Osteoblast (primary cell): ENCODE results near the gene RSPO4. TPM values are rescaled to one million over a fixed set of nuclear protein-coding genes. Genes with fewer than 3 reads are reported as not detected.

Source experiments
- DNase-seq: peaks from one replicate; pipeline ENCODE4 v3.0.0; 2011; ENCODE audit warnings: low spot score, mixed read lengths; ENCODE audit not compliant: insufficient read length; ENCODE audit errors: missing footprints
- H2AFZ ChIP-seq: 2 replicates; pipeline ENCODE4 v1.6.0; 2011; ENCODE audit warnings: mild to moderate bottlenecking, low read length
- H3K27ac ChIP-seq: 2 replicates; pipeline ENCODE4 v1.5.1; 2011; ENCODE audit warnings: mild to moderate bottlenecking, low read depth, low read length, moderate library complexity
- H3K27me3 ChIP-seq: 2 replicates; pipeline ENCODE4 v1.6.0; 2012; ENCODE audit warnings: mild to moderate bottlenecking, control low read depth, inconsistent platforms, low read length, moderate library complexity; ENCODE audit not compliant: insufficient read depth
- H3K36me3 ChIP-seq: 2 replicates; pipeline ENCODE4 v1.5.1; 2011; ENCODE audit warnings: mild to moderate bottlenecking, low read length, control low read depth, moderate library complexity; ENCODE audit not compliant: insufficient read depth
- H3K4me1 ChIP-seq: 2 replicates; pipeline ENCODE4 v1.5.1; 2011; ENCODE audit warnings: mild to moderate bottlenecking, low read length, control low read depth, moderate library complexity; ENCODE audit not compliant: insufficient read depth
- H3K4me2 ChIP-seq: 2 replicates; pipeline ENCODE4 v1.6.0; 2011; ENCODE audit warnings: mild to moderate bottlenecking, low read length; ENCODE audit not compliant: insufficient read depth
- H3K4me3 ChIP-seq: fragments of 200-600 bp; sonication (generic); 3 replicates; pipeline ENCODE4 v1.5.1; 2012; ENCODE audit warnings: mild to moderate bottlenecking, low read length, inconsistent platforms; ENCODE audit not compliant: insufficient read depth
- H3K79me2 ChIP-seq: 2 replicates; pipeline ENCODE4 v1.6.0; 2012; ENCODE audit warnings: mild to moderate bottlenecking, low read length, control low read depth, inconsistent platforms; ENCODE audit not compliant: insufficient read depth
- H3K9me3 ChIP-seq: 2 replicates; pipeline ENCODE4 v1.5.1; 2011; ENCODE audit warnings: low read depth, low read length, control low read depth
- H4K20me1 ChIP-seq: 2 replicates; pipeline ENCODE4 v1.6.0; 2012; ENCODE audit warnings: mild to moderate bottlenecking, low read length, control low read depth; ENCODE audit not compliant: insufficient read depth
- CTCF ChIP-seq: IDR thresholded peaks from 2 replicates; pipeline ENCODE4 v1.5.1; 2011; ENCODE audit warnings: mild to moderate bottlenecking, low read depth, low read length, moderate library complexity; ENCODE audit errors: extremely low read depth
- total RNA-seq: library from RNA; depleted of rRNA; stranded (reverse); fragments of >200 nt; gene quantifications from 2 replicates; pipeline ENCODE4 v1.2.3, GENCODE V29; 2012

Gene RSPO4
- total RNA-seq, 1 donor: not detected

DNA sequence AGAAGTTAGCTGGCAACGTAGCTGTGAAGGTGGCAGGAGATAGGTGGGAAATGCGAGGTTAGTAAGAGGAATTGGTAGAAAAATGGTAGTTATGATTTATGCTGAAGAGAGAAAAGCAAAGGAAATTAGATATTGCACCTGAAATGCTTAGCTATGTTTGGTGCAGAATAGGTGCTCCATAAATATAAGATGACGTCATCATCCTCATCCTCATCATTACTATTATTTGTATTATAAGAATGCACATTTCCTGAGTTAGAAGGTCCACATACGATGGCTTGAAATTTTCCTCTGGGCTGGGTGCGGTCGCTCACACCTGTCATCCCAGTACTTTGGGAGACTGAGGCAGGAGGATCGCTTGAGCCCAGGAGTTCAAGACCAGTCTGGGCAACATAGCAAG is 46.5 kb downstream of the RSPO4 start:
- no peaks in the 10 kb centered on the region for H3K4me1 ChIP-seq
- H2AFZ ChIP-seq: no peak overlapping the region
- H3K9me3 ChIP-seq: no peaks in the 10 kb centered on the region
- no peaks in the 10 kb centered on the region for H3K36me3 ChIP-seq
- no peaks in the 10 kb centered on the region for H3K79me2 ChIP-seq
- H3K27ac ChIP-seq: no peak overlapping the region
- no peak overlapping the region for H3K4me3 ChIP-seq
- H3K4me2 ChIP-seq: no peak overlapping the region
- DNase-seq: no peak
- H3K27me3 ChIP-seq: peaks cover 2% of the 10 kb centered on the region
- no peaks in the 10 kb centered on the region for H4K20me1 ChIP-seq
- TF ChIP-seq CTCF: no peak

- H2AFZ ChIP-seq: no peak overlapping the region
- H3K79me2 ChIP-seq: no peaks in the 10 kb centered on the region
- no peak overlapping the region for H3K4me3 ChIP-seq
- TF ChIP-seq CTCF: no peak
- no peaks in the 10 kb centered on the region for H3K27me3 ChIP-seq
- no peaks in the 10 kb centered on the region for H3K9me3 ChIP-seq
- no peak overlapping the region for H3K27ac ChIP-seq
- H3K4me1 ChIP-seq: no peaks in the 10 kb centered on the region
- H3K36me3 ChIP-seq: no peaks in the 10 kb centered on the region
- no peak for DNase-seq
- no peak overlapping the region for H3K4me2 ChIP-seq
- no peaks in the 10 kb centered on the region for H4K20me1 ChIP-seq
Observed at GRCh38 chr20:955111-955510, 47.0 kb downstream of the RSPO4 start.

- no peak overlapping the region for H3K4me2 ChIP-seq
- H2AFZ ChIP-seq: no peak overlapping the region
- TF ChIP-seq CTCF: peak; percentile 37
- no peak overlapping the region for H3K27ac ChIP-seq
- H3K4me3 ChIP-seq: no peak overlapping the region
- DNase-seq: no peak
- no peaks in the 10 kb centered on the region for H3K36me3 ChIP-seq
- no peaks in the 10 kb centered on the region for H3K27me3 ChIP-seq
- no peaks in the 10 kb centered on the region for H3K79me2 ChIP-seq
- no peaks in the 10 kb centered on the region for H4K20me1 ChIP-seq
- H3K4me1 ChIP-seq: no peaks in the 10 kb centered on the region
- no peaks in the 10 kb centered on the region for H3K9me3 ChIP-seq
Observed at GRCh38 chr20:953742-954141, 48.4 kb downstream of the RSPO4 start.

DNA sequence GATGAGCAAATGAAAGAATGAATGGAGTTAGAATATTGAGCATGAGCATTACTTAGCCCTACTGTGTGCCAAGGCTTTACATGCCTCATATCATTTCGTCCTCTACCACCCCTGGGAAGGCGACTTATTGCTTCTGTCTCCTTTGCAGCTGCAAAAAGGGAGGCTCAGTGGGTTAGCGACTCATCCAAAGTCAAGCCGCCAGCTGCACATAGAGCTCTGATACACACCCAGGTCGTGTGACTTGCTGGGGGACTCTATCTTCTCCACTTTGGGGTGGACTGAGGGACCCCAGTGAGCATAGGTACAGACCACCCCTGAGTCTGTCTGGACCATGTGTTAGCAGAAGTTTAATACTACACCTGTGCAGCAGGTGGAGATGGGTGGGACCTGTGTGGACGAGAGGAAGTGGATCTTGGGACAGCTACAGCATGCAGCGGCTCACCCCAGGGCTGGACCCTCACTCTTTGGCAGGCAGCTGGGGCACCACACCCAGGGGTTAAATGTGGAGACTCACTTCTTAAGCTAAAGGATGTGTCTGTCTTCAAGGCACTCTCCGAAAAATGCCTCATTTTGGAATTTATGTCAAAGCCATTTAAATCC is 49.8 kb downstream of the RSPO4 start:
- DNase-seq: peak; percentile 87
- Histone ChIP-seq H3K4me3 (no peak overlapping the region), H3K9me3 (no peaks in the 10 kb centered on the region), H2AFZ (no peak overlapping the region), H3K4me1 (no peaks in the 10 kb centered on the region), H3K36me3 (no peaks in the 10 kb centered on the region), H3K27ac (no peak overlapping the region), H3K79me2 (no peaks in the 10 kb centered on the region), H4K20me1 (no peaks in the 10 kb centered on the region), H3K27me3 (no peaks in the 10 kb centered on the region), H3K4me2 (no peak overlapping the region)
- TF ChIP-seq CTCF: no peak
